ENCODE results near the gene CS. TPM values are rescaled to one million over a fixed set of nuclear protein-coding genes. Genes with fewer than 3 reads are reported as not detected.

CS gene
- total RNA-seq, 1 donor from 2014 or later: 167 TPM

- TF ChIP-seq CTCF (IDR thresholded peaks at IDR 0.05; ENCODE audit: unreplicated experiment): no peak
- H3K27me3 Mint-ChIP-seq (ENCODE audit: low read depth): no peaks in the 10 kb centered on the region
- DNase-seq (ENCODE audit: low spot score in 2 of 2, unreplicated experiment in 2 of 2): no peak
- H3K9me3 Mint-ChIP-seq: no peaks in the 10 kb centered on the region
- H3K4me3 Mint-ChIP-seq: no peak within 1 kb of the TSS
- H3K36me3 Mint-ChIP-seq: peaks cover 4% of the 10 kb centered on the region
- no peak within 1 kb of the TSS for H3K27ac Mint-ChIP-seq
- H3K4me1 Mint-ChIP-seq: peaks cover 5% of the 10 kb centered on the region
Measured at GRCh38 chr12:56229916-56230431, 70.2 kb downstream of the CS start, which contains the start of gene SLC39A5. SLC39A5 (plus strand) TSS chr12:56230051; CDS start chr12:56231275, 1,224 bp downstream.

- Mint-ChIP-seq H3K36me3 (peaks cover 4% of the 10 kb centered on the region), H3K27me3 (ENCODE audit: low read depth) (no peaks in the 10 kb centered on the region), H3K4me1 (peaks cover 11% of the 10 kb centered on the region), H3K4me3 (no peak overlapping the region), H3K9me3 (no peaks in the 10 kb centered on the region), H3K27ac (no peak overlapping the region)
- no peak for DNase-seq (ENCODE audit: low spot score in 2 of 2, unreplicated experiment in 2 of 2)
- TF ChIP-seq CTCF (IDR thresholded peaks at IDR 0.05; ENCODE audit: unreplicated experiment): no peak
Measured at GRCh38 chr12:56229082-56229481, 71.0 kb downstream of the CS start.

- peaks cover 4% of the 10 kb centered on the region for H3K36me3 Mint-ChIP-seq
- H3K9me3 Mint-ChIP-seq: no peaks in the 10 kb centered on the region
- H3K27me3 Mint-ChIP-seq (ENCODE audit: low read depth): no peaks in the 10 kb centered on the region
- DNase-seq (ENCODE audit: low spot score in 2 of 2, unreplicated experiment in 2 of 2): no peak
- peak overlapping the region; percentile 77 for H3K4me3 Mint-ChIP-seq
- H3K4me1 Mint-ChIP-seq: peaks cover 32% of the 10 kb centered on the region
- TF ChIP-seq CTCF (IDR thresholded peaks at IDR 0.05; ENCODE audit: unreplicated experiment): no peak
- peak overlapping the region; percentile 72 for H3K27ac Mint-ChIP-seq
Measured at GRCh38 chr12:56224954-56225353, 75.2 kb downstream of the CS start.

- Mint-ChIP-seq H3K4me1 (peaks cover 33% of the 10 kb centered on the region), H3K36me3 (peaks cover 4% of the 10 kb centered on the region), H3K4me3 (peak within 1 kb of the TSS; percentile 77), H3K27me3 (ENCODE audit: low read depth) (no peaks in the 10 kb centered on the region), H3K27ac (peak within 1 kb of the TSS; percentile 95), H3K9me3 (no peaks in the 10 kb centered on the region)
- peak; percentile 72 for TF ChIP-seq CTCF (IDR thresholded peaks at IDR 0.05; ENCODE audit: unreplicated experiment)
- peak; percentile 96 to 97 for DNase-seq (ENCODE audit: low spot score in 2 of 2, unreplicated experiment in 2 of 2)
Measured at GRCh38 chr12:56224102-56224701, 75.9 kb downstream of the CS start, which contains the start of gene NABP2. NABP2 (plus strand) TSS chr12:56224342; CDS start chr12:56224857, 515 bp downstream.

GRCh38 chr12:56223571-56224101, 76.5 kb downstream of the CS start:
- DNase-seq (ENCODE audit: low spot score in 2 of 2, unreplicated experiment in 2 of 2): no peak
- no peaks in the 10 kb centered on the region for H3K27me3 Mint-ChIP-seq (ENCODE audit: low read depth)
- peaks cover 4% of the 10 kb centered on the region for H3K36me3 Mint-ChIP-seq
- no peaks in the 10 kb centered on the region for H3K9me3 Mint-ChIP-seq
- no peak for TF ChIP-seq CTCF (IDR thresholded peaks at IDR 0.05; ENCODE audit: unreplicated experiment)
- H3K4me1 Mint-ChIP-seq: peaks cover 33% of the 10 kb centered on the region
- H3K27ac Mint-ChIP-seq: peak overlapping the region; percentile 95
- peak overlapping the region; percentile 77 for H3K4me3 Mint-ChIP-seq
